ENCODE measurements around the gene ATP4B. TPM values are rescaled to one million over a fixed set of nuclear protein-coding genes. Genes with fewer than 3 reads are reported as not detected.

ATP4B gene
- total and polyA plus RNA-seq, 2 experiments from 2014 or later: not detected

DNA sequence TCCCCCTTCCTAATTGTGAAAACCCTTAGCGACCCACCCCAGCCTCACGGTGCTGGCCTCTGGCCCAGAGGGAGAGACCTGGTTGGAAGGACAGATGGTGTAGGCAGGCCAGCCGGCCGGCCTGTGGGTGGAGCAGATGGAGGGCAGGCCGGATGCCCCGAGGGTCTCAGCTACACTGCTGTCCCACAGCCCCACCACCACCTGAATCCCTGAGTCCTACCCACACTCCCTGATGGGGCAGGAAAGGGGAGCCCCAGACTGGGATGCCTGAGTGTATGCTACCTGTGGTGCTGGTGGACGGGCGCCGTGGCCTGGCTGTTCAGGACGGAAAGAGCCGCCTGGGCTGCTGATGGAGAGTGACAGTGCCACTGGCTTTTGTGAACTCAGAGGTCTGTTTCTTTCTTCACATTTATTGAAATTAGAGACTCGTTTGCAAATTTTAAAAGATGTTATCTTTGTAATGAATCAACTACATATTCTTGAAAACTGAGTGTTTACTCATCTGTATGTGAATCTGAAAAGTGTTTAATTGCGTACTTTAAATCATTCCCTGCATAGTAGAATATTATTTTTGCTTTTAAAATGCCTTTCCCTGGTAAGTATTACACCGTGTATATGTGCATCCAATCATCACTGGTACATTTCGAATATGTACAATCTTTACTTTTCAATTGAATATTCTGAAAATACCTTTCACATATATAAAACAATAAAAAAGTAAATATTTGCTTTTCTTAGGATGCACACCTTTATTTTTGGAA lies 37.8 kb downstream of the ATP4B start:
- H3K9ac ChIP-seq: no peak overlapping the region
- H3F3A ChIP-seq (ENCODE audit: insufficient read depth): peaks cover 18% of the 10 kb centered on the region
- WGBS, 2 experiments (ENCODE audit: low coverage in 1 of 2, low lambda C conversion rate in 2 of 2, missing lambda C conversion rate in 2 of 2): 73 to 78% methylated on average over 13 to 15 of the region's 15 CpGs
- TF ChIP-seq EZH2 (IDR thresholded peaks at IDR 0.05; ENCODE audit: insufficient read depth, poor library complexity, severe bottlenecking) (no peak), EZH2phosphoT487 (IDR thresholded peaks at IDR 0.05; ENCODE audit: insufficient read depth, low read depth) (no peak)
- no peaks in the 10 kb centered on the region for H3K36me3 ChIP-seq (ENCODE audit: low read depth)
- peaks cover 71% of the 10 kb centered on the region for H3K79me2 ChIP-seq (ENCODE audit: insufficient read depth)
- H3K4me2 ChIP-seq (ENCODE audit: unreplicated experiment): no peak overlapping the region
- peaks cover 13% of the 10 kb centered on the region; the same call in 1 of the 2 replicates for H4K20me1 ChIP-seq (ENCODE audit: insufficient read depth)
- no peaks in the 10 kb centered on the region for H3K9me2 ChIP-seq (ENCODE audit: insufficient read depth)
- no peak for DNase-seq
- H3K27me3 ChIP-seq (replicated peaks; ENCODE audit: insufficient read depth): no peaks in the 10 kb centered on the region
- H3K9me3 ChIP-seq (ENCODE audit: low read depth): no peaks in the 10 kb centered on the region
- in situ Hi-C loops (cut with MboI): no loop called here
- no peak overlapping the region for H2AFZ ChIP-seq
- no peak overlapping the region for H3K27ac ChIP-seq
- H3K4me3 ChIP-seq: no peak overlapping the region
- H3K4me1 ChIP-seq (ENCODE audit: insufficient read depth): no peaks in the 10 kb centered on the region

DNA sequence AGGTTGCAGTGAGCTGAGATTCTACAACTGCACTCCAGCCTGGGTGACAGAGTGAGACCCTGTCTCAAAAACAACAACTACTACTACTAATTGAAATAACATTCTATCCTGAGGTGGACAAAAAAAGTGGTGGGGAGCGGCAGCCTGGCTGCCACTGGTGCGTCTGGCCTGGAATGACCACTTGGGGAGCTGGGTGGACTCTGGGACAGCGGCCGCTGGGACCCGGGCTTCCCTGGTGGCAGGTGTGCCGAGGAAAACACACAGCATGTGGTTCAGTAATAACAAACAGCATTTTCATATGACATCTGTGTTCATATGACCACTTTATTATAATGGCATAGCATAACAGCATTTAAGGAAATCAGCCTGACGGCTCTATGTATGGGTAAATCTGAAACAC lies 39.5 kb downstream of the ATP4B start:
- peaks cover 78% of the 10 kb centered on the region for H3K79me2 ChIP-seq (ENCODE audit: insufficient read depth)
- in situ Hi-C loops (cut with MboI): no loop called here
- no peak for TF ChIP-seq EZH2phosphoT487 (IDR thresholded peaks at IDR 0.05; ENCODE audit: insufficient read depth, low read depth)
- TF ChIP-seq EZH2 (IDR thresholded peaks at IDR 0.05; ENCODE audit: insufficient read depth, poor library complexity, severe bottlenecking): no peak

DNA sequence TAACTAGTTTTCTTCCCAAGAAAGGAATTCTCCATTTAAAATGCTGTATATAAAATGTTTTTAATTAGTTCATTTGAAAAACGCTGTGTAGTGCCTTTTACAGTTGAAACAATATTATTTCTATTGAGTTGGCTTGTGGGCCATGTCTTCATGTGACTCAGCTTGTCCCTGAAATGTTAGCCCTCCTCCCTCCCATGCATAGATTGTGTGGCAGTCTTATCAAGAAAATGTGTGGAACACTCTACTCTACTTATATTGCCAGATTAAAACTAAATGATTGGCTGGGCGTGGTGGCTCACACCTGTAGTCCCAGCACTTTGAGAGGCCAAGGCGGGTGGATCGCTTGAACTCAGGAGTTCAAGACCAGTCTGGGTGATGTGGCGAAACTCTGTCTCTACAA lies 40.0 kb downstream of the ATP4B start:
- Histone ChIP-seq H2AFZ (no peak overlapping the region), H3K9me2 (ENCODE audit: insufficient read depth) (no peaks in the 10 kb centered on the region), H3K4me2 (ENCODE audit: unreplicated experiment) (no peak overlapping the region), H3K9ac (no peak overlapping the region), H4K20me1 (ENCODE audit: insufficient read depth) (0 out of 2 replicates have a peak, but pooled peaks cover 7% of the 10 kb centered on the region), H3K36me3 (ENCODE audit: low read depth) (no peaks in the 10 kb centered on the region; the same call in 1 of the 2 replicates), H3K4me1 (ENCODE audit: insufficient read depth) (no peaks in the 10 kb centered on the region), H3K79me2 (ENCODE audit: insufficient read depth) (peaks cover 83% of the 10 kb centered on the region), H3F3A (ENCODE audit: insufficient read depth) (peaks cover 6% of the 10 kb centered on the region; the same call in 1 of the 2 replicates), H3K27me3 (replicated peaks; ENCODE audit: insufficient read depth) (no peaks in the 10 kb centered on the region), H3K9me3 (ENCODE audit: low read depth) (no peaks in the 10 kb centered on the region), H3K27ac (no peak overlapping the region), H3K4me3 (no peak overlapping the region)
- TF ChIP-seq EZH2 (IDR thresholded peaks at IDR 0.05; ENCODE audit: insufficient read depth, poor library complexity, severe bottlenecking) (no peak), EZH2phosphoT487 (IDR thresholded peaks at IDR 0.05; ENCODE audit: insufficient read depth, low read depth) (no peak)
- DNase-seq: no peak
- 74 to 78% methylated on average over 5 of the region's 5 CpGs for WGBS, 2 experiments (ENCODE audit: low coverage in 1 of 2, low lambda C conversion rate in 2 of 2, missing lambda C conversion rate in 2 of 2)
- in situ Hi-C loops (cut with MboI): no loop called here

More for the DNA sequence above, 39.5 kb downstream of the ATP4B start:
- H3F3A ChIP-seq (ENCODE audit: insufficient read depth): peaks cover 6% of the 10 kb centered on the region; the same call in 1 of the 2 replicates
- no peaks in the 10 kb centered on the region for H3K9me3 ChIP-seq (ENCODE audit: low read depth)
- no peaks in the 10 kb centered on the region for H3K27me3 ChIP-seq (replicated peaks; ENCODE audit: insufficient read depth)
- H2AFZ ChIP-seq: no peak overlapping the region
- H3K27ac ChIP-seq: no peak overlapping the region
- H3K4me3 ChIP-seq: no peak overlapping the region
- no peak overlapping the region for H3K4me2 ChIP-seq (ENCODE audit: unreplicated experiment)
- H3K9ac ChIP-seq: no peak overlapping the region
- WGBS, 2 experiments (ENCODE audit: low coverage in 1 of 2, low lambda C conversion rate in 2 of 2, missing lambda C conversion rate in 2 of 2): 86 to 90% methylated on average over 7 of the region's 7 CpGs
- 0 out of 2 replicates have a peak, but pooled peaks cover 7% of the 10 kb centered on the region for H4K20me1 ChIP-seq (ENCODE audit: insufficient read depth)
- no peaks in the 10 kb centered on the region for H3K4me1 ChIP-seq (ENCODE audit: insufficient read depth)
- H3K36me3 ChIP-seq (ENCODE audit: low read depth): no peaks in the 10 kb centered on the region
- no peak for DNase-seq
- no peaks in the 10 kb centered on the region for H3K9me2 ChIP-seq (ENCODE audit: insufficient read depth)

DNA sequence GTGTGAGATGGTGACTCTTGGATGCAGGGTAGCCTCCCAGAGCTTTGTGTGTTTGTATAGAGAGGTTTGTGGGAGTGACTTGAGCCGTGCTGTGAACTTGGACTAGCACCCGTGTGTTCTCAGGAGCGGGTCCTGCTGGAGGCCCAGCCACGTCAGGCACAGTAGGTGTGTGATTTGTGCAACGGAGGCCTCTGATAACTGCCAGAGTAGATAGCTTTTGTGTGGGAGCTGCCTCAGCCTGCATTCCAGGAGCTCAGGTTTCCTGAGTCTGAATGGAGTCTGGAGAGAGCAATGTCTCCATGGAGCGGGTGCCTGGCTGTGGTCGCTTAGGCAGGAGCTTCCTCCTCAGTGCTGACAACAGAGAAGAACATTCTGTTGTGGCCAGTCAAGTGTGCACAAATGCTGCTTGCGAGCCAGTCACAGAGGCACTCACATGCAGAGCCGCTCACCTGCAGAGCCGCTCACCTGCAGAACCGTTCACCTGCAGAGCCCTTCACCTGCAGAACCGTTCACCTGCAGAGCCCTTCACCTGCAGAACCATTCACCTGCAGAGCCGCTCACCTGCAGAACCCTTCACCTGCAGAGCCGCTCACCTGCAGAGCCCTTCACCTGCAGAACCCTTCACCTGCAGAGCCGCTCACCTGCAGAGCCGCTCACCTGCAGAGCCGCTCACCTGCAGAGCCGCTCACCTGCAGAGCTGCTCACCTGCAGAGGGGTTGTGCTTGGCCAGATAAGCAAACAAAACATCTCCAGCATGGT lies 40.8 kb downstream of the ATP4B start:
- in situ Hi-C loops (cut with MboI): no loop called here
- Histone ChIP-seq H3K9ac (no peak overlapping the region), H4K20me1 (ENCODE audit: insufficient read depth) (0 out of 2 replicates have a peak, but pooled peaks cover 7% of the 10 kb centered on the region), H3K4me3 (no peak overlapping the region), H3K4me1 (ENCODE audit: insufficient read depth) (no peaks in the 10 kb centered on the region), H3K27ac (no peak overlapping the region), H2AFZ (no peak overlapping the region), H3K4me2 (ENCODE audit: unreplicated experiment) (no peak overlapping the region), H3K9me3 (ENCODE audit: low read depth) (no peaks in the 10 kb centered on the region), H3F3A (ENCODE audit: insufficient read depth) (peaks cover 6% of the 10 kb centered on the region; the same call in 1 of the 2 replicates), H3K36me3 (ENCODE audit: low read depth) (no peaks in the 10 kb centered on the region; the same call in 1 of the 2 replicates), H3K27me3 (replicated peaks; ENCODE audit: insufficient read depth) (no peaks in the 10 kb centered on the region), H3K79me2 (ENCODE audit: insufficient read depth) (peaks cover 91% of the 10 kb centered on the region), H3K9me2 (ENCODE audit: insufficient read depth) (no peaks in the 10 kb centered on the region)
- WGBS, 2 experiments (ENCODE audit: low coverage in 1 of 2, low lambda C conversion rate in 2 of 2, missing lambda C conversion rate in 2 of 2): 89 to 90% methylated on average over 15 to 18 of the region's 18 CpGs
- DNase-seq: no peak
- TF ChIP-seq EZH2phosphoT487 (IDR thresholded peaks at IDR 0.05; ENCODE audit: insufficient read depth, low read depth) (no peak), EZH2 (IDR thresholded peaks at IDR 0.05; ENCODE audit: insufficient read depth, poor library complexity, severe bottlenecking) (no peak)

Data from GM23248 (cell line).